ENCODE data around the gene DPH1.
A peak's percentile ranks its signal among the peaks of the same experiment; 100 is the strongest.

The DPH1 gene

DNA sequence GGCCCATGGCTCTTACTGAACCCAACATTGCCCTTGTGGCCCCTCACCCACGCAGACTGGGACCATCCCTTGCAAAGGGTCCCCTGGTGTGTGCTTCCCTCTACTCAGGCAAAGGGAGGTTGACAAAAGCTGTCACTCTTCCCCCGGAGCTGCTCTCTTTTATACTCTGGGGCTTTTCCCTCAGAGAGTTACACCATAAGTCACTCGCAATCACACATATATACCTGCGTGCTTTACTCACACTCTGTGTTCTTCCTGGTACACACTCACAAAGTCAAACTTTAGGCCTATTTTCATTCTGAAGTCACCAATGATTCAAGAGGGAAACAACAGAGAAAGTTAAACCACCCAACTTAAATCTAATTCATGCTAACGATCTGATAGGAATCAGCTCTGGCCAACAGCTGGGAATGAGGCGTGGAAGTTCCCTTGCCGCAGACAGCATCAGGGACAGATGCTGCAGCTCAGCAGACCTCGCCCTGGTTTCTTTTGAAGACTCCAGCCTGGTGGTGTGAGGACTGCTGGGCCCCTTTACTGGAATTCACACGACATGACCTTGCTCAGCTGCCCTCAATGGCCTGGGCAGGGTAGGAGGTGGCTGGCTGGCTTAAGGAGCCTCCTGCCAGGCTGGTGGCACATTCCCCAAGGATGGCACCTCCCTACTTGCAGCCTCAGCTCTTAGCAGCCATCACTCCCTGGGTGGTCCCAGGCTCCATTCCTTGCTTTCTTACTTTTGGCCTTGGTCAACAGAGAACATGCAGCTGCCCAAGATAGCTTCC is 52.2 kb downstream of the DPH1 start:
- no peaks in the 10 kb centered on the region for H3K27me3 ChIP-seq (ENCODE audit: control insufficient read depth in 1 of 2, insufficient read depth in 2 of 2, low read length in 2 of 2)
- peaks cover 40% of the 10 kb centered on the region for H3K36me3 ChIP-seq (ENCODE audit: insufficient read depth, low read length)
- no peak overlapping the region for H3K4me3 ChIP-seq (ENCODE audit: low read depth in 1 of 2, low read length in 2 of 2)
- H3K4me1 ChIP-seq (ENCODE audit: insufficient read depth, low read length), result peaks cover 44% of the 10 kb centered on the region
- no peak overlapping the region for H3K9ac ChIP-seq (ENCODE audit: low read length)
- H3K9me3 ChIP-seq (ENCODE audit: low read length), result no peaks in the 10 kb centered on the region
- H3K27ac ChIP-seq (ENCODE audit: low read depth, low read length), result no peak overlapping the region

DNA sequence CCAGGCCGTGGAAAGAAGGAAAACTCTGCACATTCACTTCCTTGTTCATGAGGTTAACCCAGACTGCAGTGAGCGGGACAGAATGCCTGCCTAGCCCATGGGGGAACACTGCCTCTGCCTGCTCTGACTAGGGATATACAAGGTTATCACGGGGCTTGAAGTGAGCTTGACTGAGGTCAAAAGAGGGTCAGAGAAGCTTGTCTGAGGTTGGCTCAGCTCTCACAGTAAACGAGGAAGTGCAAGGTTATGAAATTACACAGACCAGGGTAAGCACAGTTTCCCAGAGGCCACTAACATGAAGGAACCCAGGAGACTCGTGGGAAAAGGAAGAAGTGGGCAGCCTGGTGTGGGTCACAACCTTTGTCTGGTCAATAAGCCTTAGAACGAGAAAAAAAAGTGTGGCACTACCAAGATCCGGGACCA is 53.7 kb downstream of the DPH1 start:
- Histone ChIP-seq H3K9ac (ENCODE audit: low read length) (no peak overlapping the region), H3K4me3 (ENCODE audit: low read depth in 1 of 2, low read length in 2 of 2) (no peak overlapping the region), H3K36me3 (ENCODE audit: insufficient read depth, low read length) (peaks cover 26% of the 10 kb centered on the region), H3K27me3 (ENCODE audit: control insufficient read depth in 1 of 2, insufficient read depth in 2 of 2, low read length in 2 of 2) (no peaks in the 10 kb centered on the region), H3K9me3 (ENCODE audit: low read length) (no peaks in the 10 kb centered on the region), H3K4me1 (ENCODE audit: insufficient read depth, low read length) (peaks cover 55% of the 10 kb centered on the region), H3K27ac (ENCODE audit: low read depth, low read length) (no peak overlapping the region)

DNA sequence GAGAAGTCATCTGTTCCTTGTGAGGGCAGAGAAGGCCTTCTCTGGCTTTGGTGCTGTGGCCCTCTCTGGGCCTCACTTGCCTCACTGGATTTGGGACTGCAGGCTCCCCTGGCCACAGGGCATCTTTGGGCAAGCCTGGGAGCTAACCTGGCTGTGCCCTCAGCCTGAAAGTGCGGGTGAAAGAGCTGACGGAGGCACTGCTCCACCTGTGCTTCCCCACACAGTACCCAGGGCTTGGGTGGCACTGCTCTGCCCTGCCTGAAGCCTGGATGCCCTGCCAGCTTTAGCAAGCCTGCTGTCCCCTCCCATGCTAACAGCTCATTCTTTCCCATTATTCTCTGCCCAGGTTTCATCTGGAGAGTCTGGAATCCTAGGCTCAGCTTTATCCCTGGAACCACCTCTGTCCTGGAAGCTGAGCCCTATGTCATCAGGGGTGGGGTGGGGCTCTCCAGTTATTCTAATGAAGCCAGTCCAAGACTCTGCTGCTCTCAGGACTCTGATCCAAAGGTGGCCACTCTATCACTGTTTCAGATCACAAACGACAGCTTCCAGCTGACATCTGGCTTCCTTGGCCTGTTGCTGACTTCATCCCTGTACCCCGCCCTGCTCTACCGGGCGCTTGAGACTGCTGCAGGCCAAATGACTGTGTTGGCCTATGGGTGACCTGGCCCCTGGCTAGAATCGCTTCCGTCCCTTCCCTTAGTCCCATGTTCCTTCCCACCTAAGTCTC is 54.2 kb downstream of the DPH1 start:
- Histone ChIP-seq H3K36me3 (ENCODE audit: insufficient read depth, low read length) (peaks cover 24% of the 10 kb centered on the region), H3K4me3 (ENCODE audit: low read depth in 1 of 2, low read length in 2 of 2) (no peak overlapping the region), H3K9ac (ENCODE audit: low read length) (no peak overlapping the region), H3K27me3 (ENCODE audit: control insufficient read depth in 1 of 2, insufficient read depth in 2 of 2, low read length in 2 of 2) (no peaks in the 10 kb centered on the region), H3K4me1 (ENCODE audit: insufficient read depth, low read length) (peaks cover 61% of the 10 kb centered on the region), H3K27ac (ENCODE audit: low read depth, low read length) (peak overlapping the region; percentile 41), H3K9me3 (ENCODE audit: low read length) (no peaks in the 10 kb centered on the region)

DNA sequence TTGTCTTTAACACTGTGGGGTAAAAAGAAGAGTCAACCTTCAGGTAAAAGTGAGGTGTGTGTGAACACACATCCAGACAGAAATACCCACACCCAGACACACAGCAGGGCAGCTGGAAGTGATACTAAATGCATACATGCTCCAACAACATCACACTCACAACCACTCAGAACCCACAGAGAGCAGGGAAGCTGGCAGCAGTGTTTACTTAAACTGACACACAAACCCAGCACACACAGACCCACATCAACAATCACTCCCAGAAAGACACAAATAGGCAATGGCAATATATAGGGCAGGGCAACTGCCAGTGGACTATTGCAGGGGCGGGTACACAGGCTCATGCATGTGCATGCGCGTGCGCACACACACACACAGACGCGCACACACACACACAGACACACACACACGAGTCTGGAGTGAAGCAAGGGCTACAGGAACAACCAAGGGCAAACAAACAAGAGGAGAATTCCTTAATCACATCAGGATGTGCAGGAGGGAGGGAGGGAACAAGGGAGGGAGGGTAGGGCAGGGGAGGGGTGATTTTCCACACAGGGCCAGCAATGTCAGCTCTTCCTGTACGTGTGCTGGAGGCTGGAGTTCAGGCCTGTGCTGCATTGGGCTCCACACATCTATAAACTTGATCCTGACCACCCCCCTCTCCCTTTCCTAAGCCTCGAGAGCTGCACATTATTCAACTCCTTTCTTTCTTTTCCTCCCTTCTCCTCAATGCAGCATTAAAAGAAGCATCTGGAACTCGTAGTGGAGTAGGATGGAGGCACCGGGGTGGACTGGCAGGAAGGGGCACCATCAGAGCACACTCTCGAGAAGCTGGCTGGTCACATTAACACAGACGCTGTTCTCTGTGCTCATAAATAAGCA is 55.1 kb downstream of the DPH1 start:
- Histone ChIP-seq H3K27ac (ENCODE audit: low read depth, low read length) (no peak overlapping the region), H3K4me1 (ENCODE audit: insufficient read depth, low read length) (peaks cover 63% of the 10 kb centered on the region), H3K4me3 (ENCODE audit: low read depth in 1 of 2, low read length in 2 of 2) (no peak overlapping the region), H3K27me3 (ENCODE audit: control insufficient read depth in 1 of 2, insufficient read depth in 2 of 2, low read length in 2 of 2) (no peaks in the 10 kb centered on the region), H3K9me3 (ENCODE audit: low read length) (no peaks in the 10 kb centered on the region), H3K9ac (ENCODE audit: low read length) (no peak overlapping the region), H3K36me3 (ENCODE audit: insufficient read depth, low read length) (peaks cover 24% of the 10 kb centered on the region)

DNA sequence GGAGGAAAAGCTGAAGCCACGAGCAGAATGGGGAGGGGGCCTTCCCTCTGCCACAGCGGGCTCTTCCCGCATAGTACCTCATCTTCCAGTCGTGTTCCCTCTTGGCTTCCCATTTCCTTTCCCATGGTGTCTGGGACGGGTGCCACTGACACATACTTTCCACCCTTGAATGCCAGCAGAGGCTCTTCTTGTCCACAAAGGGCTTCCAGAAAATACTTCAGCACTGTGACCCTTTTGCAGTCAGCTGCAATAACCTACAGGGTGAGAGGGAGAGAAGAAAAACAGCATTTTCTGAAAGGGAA is 55.6 kb downstream of the DPH1 start:
- Histone ChIP-seq H3K4me3 (ENCODE audit: low read depth in 1 of 2, low read length in 2 of 2) (no peak overlapping the region), H3K9ac (ENCODE audit: low read length) (no peak overlapping the region), H3K27ac (ENCODE audit: low read depth, low read length) (no peak overlapping the region), H3K4me1 (ENCODE audit: insufficient read depth, low read length) (peaks cover 69% of the 10 kb centered on the region), H3K9me3 (ENCODE audit: low read length) (no peaks in the 10 kb centered on the region), H3K36me3 (ENCODE audit: insufficient read depth, low read length) (peaks cover 24% of the 10 kb centered on the region), H3K27me3 (ENCODE audit: control insufficient read depth in 1 of 2, insufficient read depth in 2 of 2, low read length in 2 of 2) (no peaks in the 10 kb centered on the region)

DNA sequence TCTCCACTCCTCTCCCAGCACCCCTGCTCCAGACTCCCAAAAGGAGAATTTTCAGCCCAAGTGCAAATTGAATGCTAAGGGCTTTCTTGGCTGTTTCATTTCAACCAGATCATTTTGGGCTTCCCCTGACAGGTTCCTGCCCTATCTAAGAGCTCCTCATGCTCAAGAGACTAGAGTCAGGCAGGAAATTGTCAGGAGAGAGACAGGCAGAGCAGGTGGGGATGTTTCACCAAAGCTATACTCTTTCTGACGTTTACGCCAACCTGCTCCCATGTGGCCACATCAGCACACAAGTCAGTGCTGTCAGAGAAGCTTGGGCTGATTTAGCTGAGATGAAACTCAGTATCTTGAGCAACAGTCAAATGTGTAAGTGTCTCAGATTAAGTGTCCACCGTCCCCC is 56.4 kb downstream of the DPH1 start:
- Histone ChIP-seq H3K9ac (ENCODE audit: low read length) (no peak overlapping the region), H3K4me1 (ENCODE audit: insufficient read depth, low read length) (peaks cover 76% of the 10 kb centered on the region), H3K27ac (ENCODE audit: low read depth, low read length) (peak overlapping the region; percentile 10), H3K27me3 (ENCODE audit: control insufficient read depth in 1 of 2, insufficient read depth in 2 of 2, low read length in 2 of 2) (no peaks in the 10 kb centered on the region), H3K9me3 (ENCODE audit: low read length) (no peaks in the 10 kb centered on the region), H3K36me3 (ENCODE audit: insufficient read depth, low read length) (peaks cover 18% of the 10 kb centered on the region), H3K4me3 (ENCODE audit: low read depth in 1 of 2, low read length in 2 of 2) (no peak overlapping the region)

DNA sequence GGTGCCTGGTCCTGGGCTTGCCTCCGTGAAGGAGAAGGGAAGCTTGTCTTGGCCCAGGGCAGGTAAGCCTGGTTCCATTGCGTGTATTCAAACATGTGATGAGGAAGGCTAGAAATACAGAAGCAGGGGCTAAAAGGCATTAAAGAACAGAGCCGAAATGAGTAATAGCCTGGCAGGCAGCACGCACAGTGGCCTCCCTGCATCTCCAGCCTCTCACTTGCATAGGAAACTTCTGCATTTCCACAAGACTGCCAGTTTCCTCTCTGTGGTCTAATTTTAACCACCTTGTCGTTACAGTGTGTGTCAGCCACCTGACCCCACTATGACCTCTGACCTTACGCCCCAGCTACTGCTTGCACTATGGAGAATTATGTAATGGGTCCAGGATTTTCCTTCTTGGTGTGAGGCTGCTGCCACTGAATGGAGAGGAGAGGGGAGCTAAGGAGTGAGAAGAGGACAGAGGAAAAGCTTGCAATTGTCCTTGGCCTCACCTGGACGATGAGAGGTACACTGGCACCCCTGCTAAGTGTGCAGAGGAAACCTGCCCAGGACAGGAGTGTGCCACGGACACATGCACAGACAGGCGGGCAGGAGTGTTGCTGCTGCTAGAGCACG is 57.8 kb downstream of the DPH1 start:
- Histone ChIP-seq H3K27ac (ENCODE audit: low read depth, low read length) (peak overlapping the region; percentile 12), H3K4me1 (ENCODE audit: insufficient read depth, low read length) (peaks cover 76% of the 10 kb centered on the region), H3K9ac (ENCODE audit: low read length) (no peak overlapping the region), H3K27me3 (ENCODE audit: control insufficient read depth in 1 of 2, insufficient read depth in 2 of 2, low read length in 2 of 2) (no peaks in the 10 kb centered on the region), H3K36me3 (ENCODE audit: insufficient read depth, low read length) (peaks cover 9% of the 10 kb centered on the region), H3K9me3 (ENCODE audit: low read length) (no peaks in the 10 kb centered on the region), H3K4me3 (ENCODE audit: low read depth in 1 of 2, low read length in 2 of 2) (no peak overlapping the region)

DNA sequence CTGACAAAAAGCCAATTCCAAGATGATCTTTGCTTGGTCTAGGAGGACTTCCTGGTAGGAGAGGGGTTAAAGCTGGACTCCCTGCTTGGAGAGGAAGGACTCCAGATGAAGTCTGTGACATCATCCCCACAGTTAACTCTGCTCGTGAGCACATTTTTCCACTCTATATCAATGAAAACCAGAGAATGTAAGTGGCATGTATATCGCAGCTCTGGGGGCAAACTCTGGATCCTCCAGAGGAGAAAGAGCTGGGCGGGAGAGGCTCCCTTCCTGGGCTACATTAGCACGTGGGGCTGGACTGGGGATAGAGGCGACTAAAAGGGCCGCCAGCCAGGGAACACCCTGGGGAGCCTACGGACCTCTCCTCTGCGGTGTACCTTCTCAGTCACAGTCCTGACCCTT is 59.1 kb downstream of the DPH1 start:
- peaks cover 9% of the 10 kb centered on the region for H3K36me3 ChIP-seq (ENCODE audit: insufficient read depth, low read length)
- peak overlapping the region; percentile 79 for H3K27ac ChIP-seq (ENCODE audit: low read depth, low read length)
- H3K9me3 ChIP-seq (ENCODE audit: low read length), result no peaks in the 10 kb centered on the region
- no peaks in the 10 kb centered on the region for H3K27me3 ChIP-seq (ENCODE audit: control insufficient read depth in 1 of 2, insufficient read depth in 2 of 2, low read length in 2 of 2)
- H3K9ac ChIP-seq (ENCODE audit: low read length), result peak overlapping the region; percentile 66
- peaks cover 64% of the 10 kb centered on the region for H3K4me1 ChIP-seq (ENCODE audit: insufficient read depth, low read length)
- H3K4me3 ChIP-seq (ENCODE audit: low read depth in 1 of 2, low read length in 2 of 2), result peak overlapping the region; percentile 37 to 65

DNA sequence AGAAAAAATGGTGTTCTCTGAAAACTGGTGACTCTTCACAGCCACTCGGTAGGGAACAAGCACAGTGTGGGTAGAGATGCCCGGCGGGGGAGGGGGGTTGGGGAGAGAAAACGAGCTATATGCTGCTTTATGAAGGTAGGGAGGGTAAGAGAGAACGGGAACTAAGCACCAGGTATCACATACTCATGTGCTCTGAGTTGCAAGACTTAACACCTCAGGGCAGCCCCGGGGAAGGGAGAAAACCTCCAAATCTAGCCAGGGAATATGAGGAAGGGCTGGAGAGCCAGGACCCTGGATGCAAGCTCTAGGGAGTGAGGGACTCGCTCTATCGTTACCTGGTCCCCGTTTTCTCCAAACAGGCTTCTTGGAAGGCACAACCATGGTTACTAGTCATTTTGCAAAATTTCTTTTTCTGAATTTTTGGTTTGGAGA is 60.3 kb downstream of the DPH1 start:
- H3K27ac ChIP-seq (ENCODE audit: low read depth, low read length), result peak overlapping the region; percentile 37
- H3K4me3 ChIP-seq (ENCODE audit: low read depth in 1 of 2, low read length in 2 of 2), result peak overlapping the region in 1 of 2 donors; percentile 37
- H3K36me3 ChIP-seq (ENCODE audit: insufficient read depth, low read length), result peaks cover 6% of the 10 kb centered on the region
- H3K9me3 ChIP-seq (ENCODE audit: low read length), result no peaks in the 10 kb centered on the region
- no peak overlapping the region for H3K9ac ChIP-seq (ENCODE audit: low read length)
- no peaks in the 10 kb centered on the region for H3K27me3 ChIP-seq (ENCODE audit: control insufficient read depth in 1 of 2, insufficient read depth in 2 of 2, low read length in 2 of 2)
- peaks cover 59% of the 10 kb centered on the region for H3K4me1 ChIP-seq (ENCODE audit: insufficient read depth, low read length)

DNA sequence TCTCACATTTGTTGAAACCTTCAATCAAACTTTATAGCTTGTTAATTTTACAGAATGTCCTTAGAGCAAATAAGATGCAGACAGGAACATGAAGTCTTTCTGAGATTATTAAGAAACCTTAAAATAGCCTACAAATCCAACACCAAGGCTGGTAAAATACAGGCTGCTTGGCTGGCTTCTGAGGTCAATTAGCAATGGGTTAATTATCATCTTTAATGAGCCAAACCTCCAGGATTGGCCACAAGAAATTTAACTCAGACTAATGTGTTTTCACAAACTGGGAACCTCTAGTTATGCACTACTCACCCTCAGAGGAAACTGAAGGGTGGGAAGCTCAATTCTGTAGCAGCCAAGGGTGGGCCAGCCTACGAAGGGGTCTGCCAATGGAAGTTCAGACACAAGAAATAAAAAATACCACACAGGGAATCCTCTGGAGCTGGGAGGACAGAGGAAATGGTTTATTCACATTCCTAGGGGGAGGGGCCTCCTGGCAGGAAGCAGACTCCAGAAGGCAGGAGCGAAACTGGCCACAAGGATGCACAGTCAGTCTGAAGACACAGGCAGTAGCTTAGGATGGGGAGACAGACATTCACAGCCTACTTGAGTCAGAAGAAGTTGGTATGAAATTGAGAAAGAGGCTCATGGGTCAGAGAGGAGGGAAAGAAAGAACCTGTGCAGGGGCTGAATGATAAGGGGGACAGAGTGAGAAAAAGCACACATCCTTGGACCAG is 61.0 kb downstream of the DPH1 start:
- Histone ChIP-seq H3K27me3 (ENCODE audit: control insufficient read depth in 1 of 2, insufficient read depth in 2 of 2, low read length in 2 of 2) (no peaks in the 10 kb centered on the region), H3K4me1 (ENCODE audit: insufficient read depth, low read length) (peaks cover 54% of the 10 kb centered on the region), H3K4me3 (ENCODE audit: low read depth in 1 of 2, low read length in 2 of 2) (no peak overlapping the region), H3K36me3 (ENCODE audit: insufficient read depth, low read length) (no peaks in the 10 kb centered on the region), H3K9ac (ENCODE audit: low read length) (no peak overlapping the region), H3K27ac (ENCODE audit: low read depth, low read length) (peak overlapping the region; percentile 48), H3K9me3 (ENCODE audit: low read length) (no peaks in the 10 kb centered on the region)
